NCI-H1436 treated with DMSO at 0.1 percent for 48 hours (cell line): Measurements from ENCODE around the gene TROAP.
"Not testable (repeated sequence)": the region's sequence is repeated elsewhere in the genome, so short reads cannot be mapped to it uniquely, and the experiment has no call there.

Source experiments
- DNase-seq: peaks from one replicate; lab custom pipeline; 2025; lab: John Stamatoyannopoulos, UW

The TROAP gene

DNA sequence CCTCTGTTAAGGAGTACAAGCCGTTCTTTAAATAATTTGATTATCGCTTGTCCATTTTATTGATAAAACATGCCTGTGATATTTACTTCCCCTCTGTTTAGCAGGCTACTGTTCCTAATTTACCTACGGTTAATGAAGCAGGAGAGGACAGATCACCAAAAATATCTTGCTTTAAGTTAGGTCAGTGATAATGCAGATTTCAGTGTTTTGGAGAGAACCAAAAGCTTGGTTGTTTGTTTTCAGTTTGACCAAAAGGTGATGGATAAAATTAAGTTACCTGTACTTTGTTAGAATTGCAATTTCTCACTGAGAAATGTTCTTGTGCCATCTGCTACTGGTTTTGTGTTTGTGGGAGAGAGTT lies 45.2 kb downstream of the TROAP start:
- no peak for DNase-seq

DNA sequence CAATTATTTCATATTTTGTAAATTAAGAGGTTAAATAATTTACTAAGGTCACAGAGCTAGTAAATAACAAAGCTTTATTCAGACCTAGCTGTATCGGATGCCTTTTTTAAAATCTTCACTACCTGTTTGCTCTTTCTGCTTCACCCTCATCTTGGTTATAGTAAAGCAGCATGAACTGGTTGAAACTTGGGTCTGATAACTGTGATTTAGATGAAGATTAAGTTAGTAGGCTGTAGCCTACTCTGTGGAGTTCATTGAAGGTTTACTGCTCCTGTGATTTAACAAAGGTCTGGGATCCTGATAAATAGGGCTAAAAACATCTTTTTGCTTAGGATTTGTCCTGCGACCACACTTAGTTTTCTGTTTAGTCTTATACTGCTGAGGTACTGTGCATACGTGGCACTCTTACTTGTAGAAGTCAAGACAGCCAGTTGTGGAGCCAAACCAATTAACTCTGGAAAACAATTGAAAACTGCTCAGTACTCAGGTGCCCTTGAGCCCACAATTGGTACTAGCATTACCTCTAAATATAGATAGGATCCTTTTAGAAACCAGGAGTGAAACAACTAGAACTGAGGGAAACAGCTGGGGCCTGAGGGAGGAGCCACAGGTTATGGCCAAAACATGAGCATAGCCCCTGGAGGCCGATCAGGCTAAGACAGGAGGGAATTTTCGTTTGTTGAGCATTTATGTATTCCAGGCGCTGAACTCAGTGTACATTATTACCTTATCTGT lies 46.5 kb downstream of the TROAP start:
- DNase-seq: no peak

DNA sequence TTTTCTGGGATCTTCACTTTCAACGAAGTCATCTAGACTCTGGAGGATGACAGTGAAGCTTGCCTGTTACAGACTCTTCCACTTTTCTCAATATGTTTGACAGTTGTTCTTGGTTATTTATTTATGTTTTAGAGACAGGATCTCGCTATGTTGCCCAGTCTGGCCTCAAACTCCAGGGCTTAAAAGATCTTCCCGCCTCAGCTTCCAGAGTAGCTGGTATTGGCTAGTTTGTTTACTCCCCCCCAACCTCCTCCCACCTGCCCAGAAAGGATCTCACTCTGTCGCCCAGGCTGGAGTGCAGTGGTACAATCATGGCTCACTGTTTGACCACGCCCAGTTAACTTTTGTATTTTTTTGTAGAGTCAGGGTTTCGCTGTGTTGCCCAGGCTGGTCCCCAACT lies 47.5 kb downstream of the TROAP start:
- no peak for DNase-seq

DNA sequence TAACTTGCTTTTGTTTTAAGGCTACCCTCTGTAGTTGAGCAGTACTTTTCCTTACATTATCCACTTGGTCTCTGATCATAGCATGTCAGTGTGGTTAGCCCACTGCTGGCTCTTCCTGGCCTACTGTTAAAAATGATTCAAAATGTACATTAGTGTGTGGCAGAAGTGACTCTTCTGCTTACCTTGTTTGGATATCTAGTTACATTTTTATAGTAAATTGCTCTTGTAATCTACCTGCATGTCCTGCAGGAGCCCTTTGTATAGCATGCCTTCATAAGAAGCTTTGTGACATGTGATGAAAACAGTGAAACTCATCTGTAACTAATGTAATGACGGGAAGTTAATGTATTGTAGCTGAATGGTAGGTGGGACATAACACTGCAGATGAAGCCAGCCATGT lies 52.4 kb downstream of the TROAP start:
- no peak for DNase-seq

DNA sequence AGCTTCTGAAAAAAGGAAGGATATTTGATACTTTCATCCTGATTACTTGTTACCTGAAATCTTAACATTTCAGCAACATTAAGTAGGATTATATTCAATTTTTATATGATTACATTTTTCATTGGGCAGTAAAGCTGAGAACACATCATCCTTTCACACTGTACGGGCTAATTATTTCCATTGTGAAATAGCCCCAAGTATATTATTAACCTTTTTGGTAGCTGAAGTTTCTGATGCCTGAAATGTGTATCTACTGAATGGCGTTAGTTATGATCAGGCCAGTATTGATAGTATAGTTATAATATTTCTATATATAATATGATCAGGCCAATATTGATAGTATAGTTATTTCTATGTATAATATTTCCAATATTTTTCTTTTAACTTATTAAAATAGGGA lies 54.3 kb downstream of the TROAP start:
- DNase-seq: no peak

DNA sequence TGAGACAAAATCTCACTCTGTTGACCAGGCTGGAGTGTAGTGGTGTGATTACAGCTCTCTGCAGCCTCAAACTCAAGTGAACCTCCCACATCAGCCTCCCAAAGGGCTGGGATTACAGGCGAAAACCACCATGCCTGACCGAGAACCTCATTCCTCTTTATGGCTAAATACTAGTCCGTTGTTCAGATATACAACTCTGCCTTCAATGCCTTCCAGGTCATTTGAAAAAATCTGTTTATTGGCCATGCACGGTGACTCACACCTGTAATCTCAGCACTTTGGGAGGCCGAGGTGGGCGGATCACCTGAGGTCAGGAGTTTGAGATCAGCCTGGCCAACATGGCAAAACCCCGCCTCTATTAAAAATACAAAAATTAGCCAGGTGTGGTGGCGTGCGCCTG lies 57.1 kb downstream of the TROAP start:
- not testable (repeated sequence) for DNase-seq
